Breast epithelium (tissue), 4 donors: Measurements from ENCODE around the gene ZBTB44. TPM values are rescaled to one million over a fixed set of nuclear protein-coding genes. Genes with fewer than 3 reads are reported as not detected.

Experiments used
- DNase-seq, 2 donors: peaks; one replicate each; pipeline ENCODE4 v3.0.0-alpha.2; 2019; ENCODE audit warnings: low spot score in 2 of 2
- H3K27ac ChIP-seq, 2 donors: fragments of 200-600 bp; sonication (generic) in 1 of 2; one replicate each; pipeline ENCODE4 v1.5.1; 2016 to 2019; ENCODE audit warnings: mild to moderate bottlenecking in 1 of 2
- H3K27me3 ChIP-seq, 2 donors: fragments of 200-600 bp; sonication (generic) in 1 of 2; one replicate each; pipeline versions ENCODE4 v1.5.1 to v1.6.0; 2017 to 2019; ENCODE audit warnings: control low read depth in 1 of 2, mild to moderate bottlenecking in 1 of 2
- H3K36me3 ChIP-seq: fragments of 200-600 bp; one replicate; pipeline ENCODE4 v1.5.1; 2019
- H3K4me1 ChIP-seq, 2 donors: fragments of 200-600 bp; sonication (generic); one replicate each; pipeline ENCODE4 v1.5.1; 2016 to 2019; ENCODE audit warnings: control low read depth in 1 of 2
- H3K4me3 ChIP-seq, 3 donors: fragments of 200-600 bp; sonication (generic); 1 replicate in 2 of 3; 2 replicates in 1 of 3; pipeline ENCODE4 v1.5.1; 2016 to 2019; ENCODE audit warnings: mild to moderate bottlenecking in 3 of 3, moderate library complexity in 2 of 3
- H3K9me3 ChIP-seq, 2 donors: fragments of 200-600 bp; sonication (generic) in 1 of 2; one replicate each; pipeline ENCODE4 v1.5.1; 2016 to 2019; ENCODE audit warnings: control low read depth in 1 of 2
- POLR2A ChIP-seq: fragments of 450-650 bp; IDR thresholded peaks from one replicate; pipeline ENCODE4 v1.6.1; 2016; ENCODE audit warnings: antibody characterized with exemption, mild to moderate bottlenecking, moderate library complexity
- POLR2AphosphoS5 ChIP-seq, 3 donors: sonication (generic); formaldehyde crosslinking; IDR thresholded peaks; one replicate each; pipeline ENCODE4 v1.6.1; 2017; ENCODE audit warnings: antibody characterized with exemption in 3 of 3
- intact Hi-C: fragments of 100-400 bp; cut with DNase I; formaldehyde crosslinking; loops from one replicate; pipeline ENCODE4 v1.15.1; 2023; ENCODE audit warnings: low total_unique reads
- total RNA-seq, 3 donors: library from RNA; depleted of rRNA; stranded (reverse); fragments of >200 nt; gene quantifications; one replicate each; pipeline ENCODE4 v1.1.0, GENCODE V29; 2016
- TF ChIP-seq, protein P1 (sequence below), 3 donors: fragments of 450-650 bp; IDR thresholded peaks; one replicate each; pipeline ENCODE4 v1.5.1; 2016 to 2017; ENCODE audit warnings: antibody characterized with exemption in 3 of 3, mild to moderate bottlenecking in 3 of 3, moderate library complexity in 3 of 3

Gene ZBTB44
- total RNA-seq, 3 donors from 2014 or later = 73.8 to 111 (median 107) TPM

DNA sequence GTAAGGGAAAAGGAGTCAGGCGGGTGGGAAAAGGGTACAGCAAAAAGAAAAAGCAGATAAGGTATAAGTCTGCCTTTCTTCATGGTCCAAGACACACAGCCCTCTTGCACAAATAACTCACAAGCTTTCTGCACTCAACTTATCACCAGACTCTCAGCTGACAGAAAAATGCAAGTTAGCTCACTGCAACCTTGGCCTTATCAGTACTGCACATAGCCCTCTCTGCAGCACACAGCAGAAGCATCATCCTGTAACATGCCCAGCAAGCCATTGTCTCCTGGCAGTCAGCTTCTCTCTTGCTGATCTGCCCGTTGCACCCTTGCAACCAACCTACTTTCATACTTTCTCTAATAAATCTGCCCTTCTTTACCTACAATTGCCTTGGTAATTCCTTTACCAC lies 5.8 kb downstream of the ZBTB44 start:
- H3K36me3 ChIP-seq = no peaks in the 10 kb centered on the region
- no peak for TF ChIP-seq POLR2AphosphoS5 (IDR thresholded peaks at IDR 0.05)
- no peak overlapping the region for H3K27ac ChIP-seq
- H3K4me3 ChIP-seq = no peak overlapping the region
- DNase-seq = no peak
- H3K27me3 ChIP-seq = no peaks in the 10 kb centered on the region
- intact Hi-C loops = no loop called here
- no peaks in the 10 kb centered on the region for H3K4me1 ChIP-seq
- H3K9me3 ChIP-seq = peaks cover 0 to 4% of the 10 kb centered on the region in 2 donors

DNA sequence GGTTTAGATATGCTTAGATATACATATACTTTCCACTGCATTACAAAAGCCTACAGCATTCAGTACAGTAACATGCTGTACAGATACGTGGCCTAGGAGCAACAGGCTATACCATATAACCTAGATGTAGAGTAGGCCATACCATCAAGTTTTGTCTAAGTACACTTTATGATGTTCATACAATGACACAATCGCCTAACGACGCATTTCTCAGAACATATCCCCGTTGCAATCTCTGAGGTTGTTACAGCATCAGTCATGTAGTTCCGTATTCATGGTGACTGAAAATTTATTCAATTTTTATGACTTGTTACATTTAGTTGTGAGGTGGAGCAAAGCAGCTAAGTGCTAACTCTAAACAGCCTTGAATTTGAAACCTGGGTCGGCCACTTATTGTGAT lies 6.7 kb downstream of the ZBTB44 start:
- Histone ChIP-seq H3K36me3 (no peaks in the 10 kb centered on the region), H3K27ac (no peak overlapping the region), H3K4me3 (no peak overlapping the region), H3K27me3 (no peaks in the 10 kb centered on the region), H3K9me3 (peaks cover 0 to 4% of the 10 kb centered on the region in 2 donors), H3K4me1 (no peaks in the 10 kb centered on the region)
- intact Hi-C loops = no loop called here
- TF ChIP-seq, protein P1, sequence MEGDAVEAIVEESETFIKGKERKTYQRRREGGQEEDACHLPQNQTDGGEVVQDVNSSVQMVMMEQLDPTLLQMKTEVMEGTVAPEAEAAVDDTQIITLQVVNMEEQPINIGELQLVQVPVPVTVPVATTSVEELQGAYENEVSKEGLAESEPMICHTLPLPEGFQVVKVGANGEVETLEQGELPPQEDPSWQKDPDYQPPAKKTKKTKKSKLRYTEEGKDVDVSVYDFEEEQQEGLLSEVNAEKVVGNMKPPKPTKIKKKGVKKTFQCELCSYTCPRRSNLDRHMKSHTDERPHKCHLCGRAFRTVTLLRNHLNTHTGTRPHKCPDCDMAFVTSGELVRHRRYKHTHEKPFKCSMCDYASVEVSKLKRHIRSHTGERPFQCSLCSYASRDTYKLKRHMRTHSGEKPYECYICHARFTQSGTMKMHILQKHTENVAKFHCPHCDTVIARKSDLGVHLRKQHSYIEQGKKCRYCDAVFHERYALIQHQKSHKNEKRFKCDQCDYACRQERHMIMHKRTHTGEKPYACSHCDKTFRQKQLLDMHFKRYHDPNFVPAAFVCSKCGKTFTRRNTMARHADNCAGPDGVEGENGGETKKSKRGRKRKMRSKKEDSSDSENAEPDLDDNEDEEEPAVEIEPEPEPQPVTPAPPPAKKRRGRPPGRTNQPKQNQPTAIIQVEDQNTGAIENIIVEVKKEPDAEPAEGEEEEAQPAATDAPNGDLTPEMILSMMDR (IDR thresholded peaks at IDR 0.05) = no peak
- TF ChIP-seq POLR2AphosphoS5 (IDR thresholded peaks at IDR 0.05) (no peak), POLR2A (no peak)
- DNase-seq = no peak

DNA sequence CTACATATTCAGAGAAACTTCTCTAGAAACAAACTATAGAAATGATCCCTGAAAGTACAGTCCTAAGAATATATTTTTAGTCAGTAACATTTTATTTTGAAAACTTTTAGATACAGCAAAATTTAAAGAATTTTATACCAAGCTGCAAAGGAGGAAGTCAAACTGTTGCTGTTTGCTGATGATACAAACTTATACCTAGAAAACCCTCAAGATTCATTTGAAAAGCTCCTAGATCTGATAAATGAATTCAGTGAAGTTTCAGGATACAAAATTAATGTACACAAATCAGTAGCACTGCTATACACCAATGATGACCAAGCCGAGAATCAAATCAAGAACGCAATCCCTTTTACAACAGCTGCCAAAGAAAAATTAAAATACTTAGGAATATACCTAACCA lies 10.1 kb downstream of the ZBTB44 start:
- Histone ChIP-seq H3K27ac (no peak overlapping the region), H3K4me3 (no peak overlapping the region), H3K9me3 (peaks cover 0 to 4% of the 10 kb centered on the region in 2 donors), H3K4me1 (no peaks in the 10 kb centered on the region), H3K36me3 (no peaks in the 10 kb centered on the region), H3K27me3 (no peaks in the 10 kb centered on the region)
- no peak for DNase-seq
- TF ChIP-seq POLR2AphosphoS5 (IDR thresholded peaks at IDR 0.05) = no peak
- no peak for TF ChIP-seq POLR2A
- TF ChIP-seq, protein P1 (IDR thresholded peaks at IDR 0.05) = no peak
- intact Hi-C loops = no loop called here

DNA sequence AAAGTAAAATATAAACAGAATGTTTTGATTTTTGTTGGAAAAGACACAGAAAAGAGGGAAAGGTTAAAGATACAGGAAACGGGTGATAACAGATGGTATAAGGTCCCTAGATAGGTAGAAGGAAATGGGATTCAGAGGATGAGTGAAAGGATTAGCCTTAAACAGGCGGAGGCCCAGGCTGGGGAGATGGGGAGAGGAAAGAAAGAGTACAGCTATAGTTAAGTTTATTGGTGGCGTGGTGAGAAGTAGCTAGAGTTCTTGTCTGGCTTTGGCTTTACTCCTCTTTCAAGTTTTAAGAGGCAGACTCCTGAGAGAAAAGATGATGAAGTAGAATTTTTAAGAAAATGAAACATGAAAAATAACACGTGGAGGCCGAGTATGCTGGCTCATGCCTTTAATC lies 13.7 kb downstream of the ZBTB44 start:
- H3K27me3 ChIP-seq = no peaks in the 10 kb centered on the region
- no peaks in the 10 kb centered on the region for H3K4me1 ChIP-seq
- H3K4me3 ChIP-seq = no peak overlapping the region
- H3K27ac ChIP-seq = no peak overlapping the region
- no peak for DNase-seq
- peaks cover 0 to 4% of the 10 kb centered on the region in 2 donors for H3K9me3 ChIP-seq
- TF ChIP-seq POLR2AphosphoS5 (IDR thresholded peaks at IDR 0.05) (no peak), POLR2A (no peak)
- TF ChIP-seq, protein P1 (IDR thresholded peaks at IDR 0.05) = no peak
- H3K36me3 ChIP-seq = no peaks in the 10 kb centered on the region
- intact Hi-C loops = no loop called here

DNA sequence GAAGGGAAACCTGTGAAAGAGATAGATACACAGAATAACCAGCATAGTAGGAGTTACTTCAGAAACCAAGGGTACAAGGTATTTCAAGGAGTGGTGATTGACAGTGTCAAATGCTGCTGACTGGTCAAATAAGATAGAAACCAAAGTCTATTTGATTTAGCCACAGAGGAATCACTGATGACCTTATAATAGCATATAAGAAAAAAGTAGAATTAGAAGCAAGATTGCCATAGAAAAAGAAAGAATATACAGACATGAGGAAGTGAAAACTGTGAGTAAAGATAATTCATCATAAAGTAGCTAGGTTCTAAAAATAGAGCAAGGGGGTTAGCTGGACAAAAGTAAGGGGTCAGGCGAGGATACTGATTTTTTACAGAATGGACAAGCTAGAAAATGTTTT lies 14.2 kb downstream of the ZBTB44 start:
- intact Hi-C loops = no loop called here
- H3K27ac ChIP-seq = no peak overlapping the region
- H3K27me3 ChIP-seq = no peaks in the 10 kb centered on the region
- H3K4me3 ChIP-seq = no peak overlapping the region
- no peaks in the 10 kb centered on the region for H3K36me3 ChIP-seq
- H3K4me1 ChIP-seq = no peaks in the 10 kb centered on the region
- no peak for TF ChIP-seq POLR2AphosphoS5 (IDR thresholded peaks at IDR 0.05)
- no peak for DNase-seq
- H3K9me3 ChIP-seq = peaks cover 0 to 4% of the 10 kb centered on the region in 2 donors

DNA sequence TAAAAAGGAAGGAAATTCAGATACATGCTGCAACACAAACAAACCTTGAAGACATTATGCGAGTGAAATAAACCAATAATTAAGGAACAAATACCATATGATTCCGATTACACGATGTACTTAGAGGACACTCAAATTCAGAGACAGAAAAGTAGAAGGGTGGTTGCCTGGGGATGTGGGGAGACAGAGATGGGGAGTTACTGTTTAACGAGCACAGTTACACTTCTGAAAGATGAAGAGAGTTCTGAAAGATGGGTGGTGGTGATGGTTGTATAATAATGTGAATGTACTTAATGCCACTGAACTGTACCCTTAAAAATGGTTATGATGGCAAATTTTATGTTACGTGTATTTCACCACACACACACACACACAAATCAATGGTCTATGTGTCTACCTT lies 14.7 kb downstream of the ZBTB44 start:
- Histone ChIP-seq H3K9me3 (no peaks in the 10 kb centered on the region), H3K27me3 (no peaks in the 10 kb centered on the region), H3K27ac (no peak overlapping the region), H3K4me1 (no peaks in the 10 kb centered on the region), H3K36me3 (no peaks in the 10 kb centered on the region), H3K4me3 (no peak overlapping the region)
- no peak for DNase-seq
- TF ChIP-seq POLR2AphosphoS5 (IDR thresholded peaks at IDR 0.05) = no peak
- TF ChIP-seq, protein P1 (IDR thresholded peaks at IDR 0.05) = no peak
- TF ChIP-seq POLR2A = no peak
- intact Hi-C loops = no loop called here
